HepG2 (cell line): Measurements from ENCODE around the gene FYTTD1. TPM values are rescaled to one million over a fixed set of nuclear protein-coding genes. Genes with fewer than 3 reads are reported as not detected.
A peak's percentile ranks its signal among the peaks of the same experiment; 100 is the strongest.

Experiments used
- CAMTA2 ChIP-seq: sonication (generic); formaldehyde crosslinking; IDR thresholded peaks from 2 replicates; pipeline ENCODE4 v1.4.0; 2020; ENCODE audit warnings: mild to moderate bottlenecking, missing genetic modification reagents, borderline replicate concordance
- CBX1 ChIP-seq: IDR thresholded peaks from one replicate; pipeline ENCODE4 v1.6.1; 2016; ENCODE audit warnings: antibody characterized with exemption, low read depth
- FOXP1 ChIP-seq, 2 experiments: fragments of 450-650 bp in 1 of 2; IDR thresholded peaks; 2 replicates each; pipeline ENCODE4 v1.6.1; 2017 to 2018; ENCODE audit warnings: antibody characterized with exemption in 1 of 2
- RARA ChIP-seq: IDR thresholded peaks from 2 replicates; pipeline ENCODE4 v1.6.1; 2016; ENCODE audit warnings: missing genetic modification reagents, missing compliant biosample characterization
- SAFB2 ChIP-seq: sonication (generic); formaldehyde crosslinking; IDR thresholded peaks from 2 replicates; pipeline ENCODE4 v1.5.1; 2020; ENCODE audit warnings: missing genetic modification reagents, low read depth, mild to moderate bottlenecking, borderline replicate concordance
- ZNF234 ChIP-seq: sonication (generic); formaldehyde crosslinking; conservative IDR thresholded peaks from 2 replicates; pipeline ENCODE4 v1.5.1; 2020; ENCODE audit warnings: mild to moderate bottlenecking, missing genetic modification reagents
- polyA plus RNA-seq, 8 experiments: library from polyadenylated mRNA; depleted of rRNA in 3 of 8; stranded (reverse) in 7 of 8; unstranded in 1 of 8; fragments of >200 nt; fragmentation: Illumina TruSeq in 4 of 8; extraction: Trizol in 4 of 8; gene quantifications; 2 replicates each; pipeline versions ENCODE4 v1.2.1 to v1.2.3, GENCODE V29; 2011 to 2016; ENCODE audit warnings: low read depth in 4 of 8, missing spikeins in 1 of 8, mixed read lengths in 1 of 8; ENCODE audit not compliant: insufficient read depth in 1 of 8
- total RNA-seq, 5 experiments: library from RNA; depleted of rRNA; stranded (reverse); fragments of >200 nt; fragmentation: Illumina TruSeq; extraction: Trizol; gene quantifications; 2 replicates each; pipeline ENCODE4 v1.2.3, GENCODE V29; 2016; ENCODE audit warnings: low read depth in 1 of 5
- TF ChIP-seq, protein P1 (sequence below), 2 experiments: sonication (generic) in 1 of 2; formaldehyde crosslinking in 1 of 2; IDR thresholded peaks; 2 replicates each; pipeline versions ENCODE4 v1.5.1 to v1.6.1; 2011 to 2020; ENCODE audit warnings: borderline replicate concordance in 1 of 2, low read depth in 1 of 2, low read length in 1 of 2, mild to moderate bottlenecking in 1 of 2, missing genetic modification reagents in 1 of 2, moderate library complexity in 1 of 2
- TF ChIP-seq, protein P2 (sequence below): sonication (generic); formaldehyde crosslinking; conservative IDR thresholded peaks from 2 replicates; pipeline ENCODE4 v1.4.0; 2020; ENCODE audit warnings: mild to moderate bottlenecking, missing genetic modification reagents, moderate library complexity
- TF ChIP-seq, protein P3 (sequence below): sonication (generic); formaldehyde crosslinking; IDR thresholded peaks from 2 replicates; pipeline ENCODE4 v1.9.0; 2021; ENCODE audit warnings: missing genetic modification reagents, borderline replicate concordance
- TF ChIP-seq, protein P4 (sequence below): sonication (generic); formaldehyde crosslinking; IDR thresholded peaks from 2 replicates; pipeline ENCODE4 v1.4.0; 2020; ENCODE audit warnings: mild to moderate bottlenecking, missing genetic modification reagents

Gene FYTTD1
- total and polyA plus RNA-seq, 2 of the 13 experiments (the other 11 are each of a cell fraction or from before 2014, with no cell fraction given), result 6.5 to 28.8 TPM

DNA sequence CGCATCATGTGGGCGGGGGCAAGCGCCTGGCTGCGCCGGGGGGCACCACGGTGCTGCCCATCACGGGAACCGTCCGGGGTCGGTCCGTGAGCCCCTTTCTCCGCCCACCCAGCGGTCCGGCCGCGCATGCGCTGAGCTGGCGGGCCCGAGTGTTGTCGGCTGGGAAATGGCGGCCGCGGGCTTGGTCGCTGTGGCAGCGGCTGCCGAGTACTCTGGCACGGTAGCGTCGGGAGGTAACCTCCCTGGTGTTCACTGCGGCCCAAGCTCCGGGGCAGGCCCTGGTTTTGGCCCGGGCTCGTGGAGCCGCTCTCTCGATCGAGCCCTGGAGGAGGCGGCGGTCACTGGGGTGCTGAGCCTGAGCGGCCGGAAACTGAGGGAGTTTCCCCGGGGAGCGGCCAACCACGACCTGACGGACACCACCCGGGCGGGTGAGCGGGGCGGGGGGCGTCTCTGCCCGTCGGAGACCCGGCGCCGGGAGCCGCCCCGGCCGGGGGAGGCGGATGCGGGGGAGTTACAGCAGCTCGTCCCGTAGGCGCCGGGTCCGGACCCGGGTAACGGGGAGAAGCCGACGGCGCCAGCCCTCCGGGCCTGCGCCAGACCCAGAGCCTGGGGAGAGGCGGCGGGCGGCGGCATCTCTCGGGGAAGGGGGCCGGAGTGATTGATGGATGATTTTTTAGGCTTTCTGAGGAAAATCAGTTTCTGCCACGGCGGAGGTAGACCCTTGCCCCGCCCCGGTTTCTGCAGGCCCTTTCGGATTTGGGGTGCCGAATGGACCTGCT, 41.6 kb downstream of the FYTTD1 start, which contains the start of gene LRCH3 (continued):
- TF ChIP-seq, protein P1, sequence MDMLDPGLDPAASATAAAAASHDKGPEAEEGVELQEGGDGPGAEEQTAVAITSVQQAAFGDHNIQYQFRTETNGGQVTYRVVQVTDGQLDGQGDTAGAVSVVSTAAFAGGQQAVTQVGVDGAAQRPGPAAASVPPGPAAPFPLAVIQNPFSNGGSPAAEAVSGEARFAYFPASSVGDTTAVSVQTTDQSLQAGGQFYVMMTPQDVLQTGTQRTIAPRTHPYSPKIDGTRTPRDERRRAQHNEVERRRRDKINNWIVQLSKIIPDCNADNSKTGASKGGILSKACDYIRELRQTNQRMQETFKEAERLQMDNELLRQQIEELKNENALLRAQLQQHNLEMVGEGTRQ (IDR thresholded peaks at IDR 0.05; ENCODE audit: low read depth, low read length), result no peak
- TF ChIP-seq, protein P1 (CRISPR knock-in tag; IDR thresholded peaks at IDR 0.05; ENCODE audit: borderline replicate concordance), result no peak
- TF ChIP-seq, protein P2, sequence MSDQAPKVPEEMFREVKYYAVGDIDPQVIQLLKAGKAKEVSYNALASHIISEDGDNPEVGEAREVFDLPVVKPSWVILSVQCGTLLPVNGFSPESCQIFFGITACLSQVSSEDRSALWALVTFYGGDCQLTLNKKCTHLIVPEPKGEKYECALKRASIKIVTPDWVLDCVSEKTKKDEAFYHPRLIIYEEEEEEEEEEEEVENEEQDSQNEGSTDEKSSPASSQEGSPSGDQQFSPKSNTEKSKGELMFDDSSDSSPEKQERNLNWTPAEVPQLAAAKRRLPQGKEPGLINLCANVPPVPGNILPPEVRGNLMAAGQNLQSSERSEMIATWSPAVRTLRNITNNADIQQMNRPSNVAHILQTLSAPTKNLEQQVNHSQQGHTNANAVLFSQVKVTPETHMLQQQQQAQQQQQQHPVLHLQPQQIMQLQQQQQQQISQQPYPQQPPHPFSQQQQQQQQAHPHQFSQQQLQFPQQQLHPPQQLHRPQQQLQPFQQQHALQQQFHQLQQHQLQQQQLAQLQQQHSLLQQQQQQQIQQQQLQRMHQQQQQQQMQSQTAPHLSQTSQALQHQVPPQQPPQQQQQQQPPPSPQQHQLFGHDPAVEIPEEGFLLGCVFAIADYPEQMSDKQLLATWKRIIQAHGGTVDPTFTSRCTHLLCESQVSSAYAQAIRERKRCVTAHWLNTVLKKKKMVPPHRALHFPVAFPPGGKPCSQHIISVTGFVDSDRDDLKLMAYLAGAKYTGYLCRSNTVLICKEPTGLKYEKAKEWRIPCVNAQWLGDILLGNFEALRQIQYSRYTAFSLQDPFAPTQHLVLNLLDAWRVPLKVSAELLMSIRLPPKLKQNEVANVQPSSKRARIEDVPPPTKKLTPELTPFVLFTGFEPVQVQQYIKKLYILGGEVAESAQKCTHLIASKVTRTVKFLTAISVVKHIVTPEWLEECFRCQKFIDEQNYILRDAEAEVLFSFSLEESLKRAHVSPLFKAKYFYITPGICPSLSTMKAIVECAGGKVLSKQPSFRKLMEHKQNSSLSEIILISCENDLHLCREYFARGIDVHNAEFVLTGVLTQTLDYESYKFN, result peak; percentile 49; the same call in 1 of the 2 replicates
- TF ChIP-seq FOXP1 (IDR thresholded peaks at IDR 0.05) (no peak), FOXP1 (CRISPR knock-in tag; IDR thresholded peaks at IDR 0.05) (no peak), SAFB2 (CRISPR knock-in tag) (peak; percentile 72; the same call in 1 of the 2 replicates), CAMTA2 (CRISPR knock-in tag) (peak; percentile 87; the same call in 1 of the 2 replicates), ZNF234 (CRISPR knock-in tag) (0 out of 2 replicates have a peak, but pooled peaks have one; percentile 37), CBX1 (no peak), RARA (CRISPR knock-in tag) (no peak; the same call in 1 of the 2 replicates)
- TF ChIP-seq, protein P3, sequence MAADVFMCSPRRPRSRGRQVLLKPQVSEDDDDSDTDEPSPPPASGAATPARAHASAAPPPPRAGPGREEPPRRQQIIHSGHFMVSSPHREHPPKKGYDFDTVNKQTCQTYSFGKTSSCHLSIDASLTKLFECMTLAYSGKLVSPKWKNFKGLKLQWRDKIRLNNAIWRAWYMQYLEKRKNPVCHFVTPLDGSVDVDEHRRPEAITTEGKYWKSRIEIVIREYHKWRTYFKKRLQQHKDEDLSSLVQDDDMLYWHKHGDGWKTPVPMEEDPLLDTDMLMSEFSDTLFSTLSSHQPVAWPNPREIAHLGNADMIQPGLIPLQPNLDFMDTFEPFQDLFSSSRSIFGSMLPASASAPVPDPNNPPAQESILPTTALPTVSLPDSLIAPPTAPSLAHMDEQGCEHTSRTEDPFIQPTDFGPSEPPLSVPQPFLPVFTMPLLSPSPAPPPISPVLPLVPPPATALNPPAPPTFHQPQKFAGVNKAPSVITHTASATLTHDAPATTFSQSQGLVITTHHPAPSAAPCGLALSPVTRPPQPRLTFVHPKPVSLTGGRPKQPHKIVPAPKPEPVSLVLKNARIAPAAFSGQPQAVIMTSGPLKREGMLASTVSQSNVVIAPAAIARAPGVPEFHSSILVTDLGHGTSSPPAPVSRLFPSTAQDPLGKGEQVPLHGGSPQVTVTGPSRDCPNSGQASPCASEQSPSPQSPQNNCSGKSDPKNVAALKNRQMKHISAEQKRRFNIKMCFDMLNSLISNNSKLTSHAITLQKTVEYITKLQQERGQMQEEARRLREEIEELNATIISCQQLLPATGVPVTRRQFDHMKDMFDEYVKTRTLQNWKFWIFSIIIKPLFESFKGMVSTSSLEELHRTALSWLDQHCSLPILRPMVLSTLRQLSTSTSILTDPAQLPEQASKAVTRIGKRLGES, result no peak
- TF ChIP-seq, protein P4, sequence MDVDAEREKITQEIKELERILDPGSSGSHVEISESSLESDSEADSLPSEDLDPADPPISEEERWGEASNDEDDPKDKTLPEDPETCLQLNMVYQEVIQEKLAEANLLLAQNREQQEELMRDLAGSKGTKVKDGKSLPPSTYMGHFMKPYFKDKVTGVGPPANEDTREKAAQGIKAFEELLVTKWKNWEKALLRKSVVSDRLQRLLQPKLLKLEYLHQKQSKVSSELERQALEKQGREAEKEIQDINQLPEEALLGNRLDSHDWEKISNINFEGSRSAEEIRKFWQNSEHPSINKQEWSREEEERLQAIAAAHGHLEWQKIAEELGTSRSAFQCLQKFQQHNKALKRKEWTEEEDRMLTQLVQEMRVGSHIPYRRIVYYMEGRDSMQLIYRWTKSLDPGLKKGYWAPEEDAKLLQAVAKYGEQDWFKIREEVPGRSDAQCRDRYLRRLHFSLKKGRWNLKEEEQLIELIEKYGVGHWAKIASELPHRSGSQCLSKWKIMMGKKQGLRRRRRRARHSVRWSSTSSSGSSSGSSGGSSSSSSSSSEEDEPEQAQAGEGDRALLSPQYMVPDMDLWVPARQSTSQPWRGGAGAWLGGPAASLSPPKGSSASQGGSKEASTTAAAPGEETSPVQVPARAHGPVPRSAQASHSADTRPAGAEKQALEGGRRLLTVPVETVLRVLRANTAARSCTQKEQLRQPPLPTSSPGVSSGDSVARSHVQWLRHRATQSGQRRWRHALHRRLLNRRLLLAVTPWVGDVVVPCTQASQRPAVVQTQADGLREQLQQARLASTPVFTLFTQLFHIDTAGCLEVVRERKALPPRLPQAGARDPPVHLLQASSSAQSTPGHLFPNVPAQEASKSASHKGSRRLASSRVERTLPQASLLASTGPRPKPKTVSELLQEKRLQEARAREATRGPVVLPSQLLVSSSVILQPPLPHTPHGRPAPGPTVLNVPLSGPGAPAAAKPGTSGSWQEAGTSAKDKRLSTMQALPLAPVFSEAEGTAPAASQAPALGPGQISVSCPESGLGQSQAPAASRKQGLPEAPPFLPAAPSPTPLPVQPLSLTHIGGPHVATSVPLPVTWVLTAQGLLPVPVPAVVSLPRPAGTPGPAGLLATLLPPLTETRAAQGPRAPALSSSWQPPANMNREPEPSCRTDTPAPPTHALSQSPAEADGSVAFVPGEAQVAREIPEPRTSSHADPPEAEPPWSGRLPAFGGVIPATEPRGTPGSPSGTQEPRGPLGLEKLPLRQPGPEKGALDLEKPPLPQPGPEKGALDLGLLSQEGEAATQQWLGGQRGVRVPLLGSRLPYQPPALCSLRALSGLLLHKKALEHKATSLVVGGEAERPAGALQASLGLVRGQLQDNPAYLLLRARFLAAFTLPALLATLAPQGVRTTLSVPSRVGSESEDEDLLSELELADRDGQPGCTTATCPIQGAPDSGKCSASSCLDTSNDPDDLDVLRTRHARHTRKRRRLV (CRISPR knock-in tag), result no peak
